Central memory CD8-positive, alpha-beta T cell (primary cell): ENCODE data around the gene FAM171A1.
"Not testable (repeated sequence)": the region's sequence is repeated elsewhere in the genome, so short reads cannot be mapped to it uniquely, and the experiment has no call there.

Experiments used
- ATAC-seq: fragments of 150-1000 bp; cut with Tn5 transposase; replicated peaks from 2 replicates; pipeline ENCODE4 v1.10.0; 2022; ENCODE audit warnings: mild to moderate bottlenecking, moderate FRiP score, moderate number of reproducible peaks; ENCODE audit not compliant: poor library complexity, severe bottlenecking; ENCODE audit errors: extremely low read depth
- DNase-seq, 2 donors: peaks; one replicate each; pipeline ENCODE4 v3.0.0; 2021; ENCODE audit warnings: low spot score in 2 of 2
- H3K27ac Mint-ChIP-seq: one replicate; pipeline ENCODE4 v1.8.0; 2022; ENCODE audit warnings: low read depth, mild to moderate bottlenecking, moderate library complexity, mixed read lengths
- H3K27me3 Mint-ChIP-seq: one replicate; pipeline ENCODE4 v1.8.0; 2022; ENCODE audit warnings: mixed read lengths
- H3K36me3 Mint-ChIP-seq: one replicate; pipeline ENCODE4 v1.8.0; 2022; ENCODE audit warnings: mild to moderate bottlenecking, moderate library complexity, mixed read lengths; ENCODE audit not compliant: insufficient read depth
- H3K4me1 Mint-ChIP-seq: one replicate; pipeline ENCODE4 v1.8.0; 2022; ENCODE audit warnings: mixed read lengths
- H3K4me3 Mint-ChIP-seq: one replicate; pipeline ENCODE4 v1.8.0; 2022; ENCODE audit warnings: mild to moderate bottlenecking, moderate library complexity, mixed read lengths
- H3K9me3 Mint-ChIP-seq: one replicate; pipeline ENCODE4 v1.8.0; 2022; ENCODE audit warnings: mixed read lengths

Gene FAM171A1

DNA sequence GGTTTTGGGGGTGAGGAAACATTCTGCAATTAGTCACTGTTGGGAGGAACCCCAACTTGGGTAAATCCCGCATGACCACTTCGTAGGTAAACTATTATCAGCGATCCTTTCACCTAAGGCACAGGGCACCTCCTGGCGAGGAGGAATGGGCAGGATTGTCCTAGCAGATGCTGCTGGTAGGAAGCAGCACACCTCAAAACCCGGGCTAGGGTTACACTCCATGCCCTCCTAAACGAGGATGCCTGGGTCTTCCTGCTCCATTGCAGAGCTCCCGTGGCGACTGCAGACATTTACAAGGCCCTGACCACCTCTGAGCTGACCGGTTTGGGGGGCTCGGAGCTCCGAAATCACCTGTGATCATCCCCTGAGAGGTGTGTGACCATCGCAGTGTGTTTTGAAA lies 92.3 kb downstream of the FAM171A1 start:
- Mint-ChIP-seq H3K36me3 (no peaks in the 10 kb centered on the region), H3K9me3 (no peaks in the 10 kb centered on the region), H3K27me3 (peaks cover 18% of the 10 kb centered on the region), H3K4me3 (no peak overlapping the region), H3K27ac (no peak overlapping the region), H3K4me1 (no peaks in the 10 kb centered on the region)
- ATAC-seq, result no peak
- no peak for DNase-seq

DNA sequence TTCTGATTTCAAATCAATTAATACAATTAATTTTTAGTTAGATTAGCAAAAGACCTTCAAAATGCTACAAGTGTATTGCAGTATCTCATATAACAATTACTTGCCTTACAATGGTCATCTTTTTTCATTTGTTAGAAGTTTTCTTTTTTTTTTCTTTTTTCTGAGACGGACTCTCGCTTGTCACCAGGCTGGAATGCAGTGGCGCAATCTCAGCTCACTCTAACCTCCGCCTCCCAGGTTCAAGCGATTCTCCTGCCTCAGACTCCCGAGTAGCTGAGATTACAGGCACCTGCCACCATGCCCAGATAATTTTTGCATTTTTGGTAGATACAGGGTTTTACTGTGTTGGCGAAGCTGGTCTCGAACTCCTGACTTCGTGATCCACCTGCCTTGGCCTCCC lies 95.0 kb downstream of the FAM171A1 start:
- H3K36me3 Mint-ChIP-seq, ATAC-seq, H3K27ac Mint-ChIP-seq, H3K4me1 Mint-ChIP-seq, H3K4me3 Mint-ChIP-seq, DNase-seq, H3K9me3 Mint-ChIP-seq: not testable (repeated sequence)
- H3K27me3 Mint-ChIP-seq, result peaks cover 35% of the 10 kb centered on the region

- not testable (repeated sequence) for H3K27ac Mint-ChIP-seq, ATAC-seq, H3K36me3 Mint-ChIP-seq, H3K4me3 Mint-ChIP-seq, H3K4me1 Mint-ChIP-seq, H3K9me3 Mint-ChIP-seq, DNase-seq
- H3K27me3 Mint-ChIP-seq, result peaks cover 45% of the 10 kb centered on the region
Measured at GRCh38 chr10:15269838-15270237, 101.3 kb downstream of the FAM171A1 start.

DNA sequence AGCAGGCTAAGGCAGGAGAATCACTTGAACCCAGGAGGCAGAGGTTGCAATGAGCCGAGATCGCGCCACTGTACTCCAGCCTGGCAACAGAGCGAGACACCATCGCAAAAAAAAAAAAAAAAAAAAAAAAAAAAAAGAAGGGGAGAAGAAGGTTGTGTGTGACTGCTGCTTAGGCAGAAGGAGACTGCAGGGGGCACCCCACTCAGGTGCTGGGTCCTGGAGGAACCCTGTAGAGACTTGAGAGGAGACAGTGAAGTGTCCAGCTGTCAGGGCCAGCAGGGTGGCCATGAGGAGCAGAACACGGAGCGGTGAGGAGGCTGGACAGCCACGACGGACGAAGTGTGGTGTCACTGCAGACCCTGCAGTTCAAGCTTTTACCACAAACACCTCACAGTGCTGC lies 103.6 kb downstream of the FAM171A1 start:
- no peak for ATAC-seq
- peaks cover 2% of the 10 kb centered on the region for H3K36me3 Mint-ChIP-seq
- no peaks in the 10 kb centered on the region for H3K4me1 Mint-ChIP-seq
- H3K4me3 Mint-ChIP-seq, result no peak overlapping the region
- H3K27ac Mint-ChIP-seq, result no peak overlapping the region
- H3K9me3 Mint-ChIP-seq, result peaks cover 6% of the 10 kb centered on the region
- DNase-seq, result no peak
- peaks cover 25% of the 10 kb centered on the region for H3K27me3 Mint-ChIP-seq

DNA sequence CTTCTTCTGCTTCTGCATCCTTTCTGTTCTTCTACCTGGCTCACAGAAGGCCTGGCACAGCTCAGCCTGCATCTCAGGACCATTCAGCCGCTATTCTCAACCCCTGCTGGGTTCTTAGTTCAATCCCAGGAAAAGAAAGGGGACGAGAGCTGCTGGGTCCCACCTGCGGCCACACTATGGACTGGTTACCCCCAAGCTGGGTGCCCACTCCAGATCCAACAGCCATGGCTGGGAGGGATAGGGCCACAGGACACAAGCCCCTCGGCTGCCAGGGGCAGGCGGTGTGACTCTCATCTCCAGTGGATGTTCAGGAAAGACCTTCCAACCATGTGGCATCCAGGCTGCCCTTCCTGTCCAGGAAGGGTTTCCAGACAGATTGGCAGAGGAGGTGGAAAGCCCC lies 105.0 kb downstream of the FAM171A1 start:
- Mint-ChIP-seq H3K4me1 (no peaks in the 10 kb centered on the region), H3K4me3 (no peak overlapping the region), H3K27me3 (peaks cover 19% of the 10 kb centered on the region), H3K9me3 (peaks cover 6% of the 10 kb centered on the region), H3K36me3 (peaks cover 2% of the 10 kb centered on the region), H3K27ac (no peak overlapping the region)
- ATAC-seq (no peak), DNase-seq (no peak)

DNA sequence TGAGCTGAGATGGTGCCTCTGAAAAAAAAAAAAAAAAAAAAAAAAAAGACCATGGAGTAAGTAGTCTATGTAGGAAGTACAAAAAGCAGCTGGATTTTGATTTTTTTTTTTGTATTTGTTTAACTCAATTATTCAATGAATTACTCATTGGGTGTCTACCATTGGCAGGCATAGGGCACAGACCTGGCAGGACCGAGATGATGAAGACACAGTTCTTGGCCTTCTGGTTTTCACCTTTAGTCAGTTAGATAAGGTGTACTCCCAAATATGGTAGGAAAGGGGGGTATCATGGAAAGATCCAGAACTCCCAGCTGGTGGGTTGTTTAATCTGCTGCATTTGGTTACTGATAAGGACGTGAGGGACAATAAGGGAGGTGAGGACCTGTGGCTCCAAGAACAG lies 105.5 kb downstream of the FAM171A1 start:
- H3K27me3 Mint-ChIP-seq, result peaks cover 19% of the 10 kb centered on the region
- peaks cover 6% of the 10 kb centered on the region for H3K9me3 Mint-ChIP-seq
- no peak for DNase-seq
- ATAC-seq, result no peak
- H3K27ac Mint-ChIP-seq, result no peak overlapping the region
- H3K4me1 Mint-ChIP-seq, result no peaks in the 10 kb centered on the region
- H3K36me3 Mint-ChIP-seq, result peaks cover 2% of the 10 kb centered on the region
- H3K4me3 Mint-ChIP-seq, result no peak overlapping the region

DNA sequence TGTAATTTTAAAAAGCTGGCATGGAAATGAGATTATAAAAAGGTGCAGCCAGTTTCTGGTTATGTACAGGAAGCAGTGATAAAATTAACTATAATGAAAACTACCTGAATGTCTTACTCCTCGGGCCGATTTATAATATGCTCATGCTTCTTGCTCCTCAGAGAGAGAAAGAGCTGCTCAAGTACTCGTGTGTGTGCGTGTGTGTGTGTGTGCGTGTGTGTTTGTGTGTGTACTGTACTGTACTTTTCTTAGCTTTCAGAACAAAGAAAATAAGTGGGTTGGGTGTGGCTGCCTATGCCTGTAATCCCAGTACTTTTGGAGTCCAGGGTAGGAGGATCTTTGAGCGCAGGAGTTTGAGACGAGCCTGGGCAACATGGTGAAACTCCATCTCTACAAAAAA lies 106.0 kb downstream of the FAM171A1 start:
- Mint-ChIP-seq H3K4me3 (no peak overlapping the region), H3K4me1 (no peaks in the 10 kb centered on the region)

DNA sequence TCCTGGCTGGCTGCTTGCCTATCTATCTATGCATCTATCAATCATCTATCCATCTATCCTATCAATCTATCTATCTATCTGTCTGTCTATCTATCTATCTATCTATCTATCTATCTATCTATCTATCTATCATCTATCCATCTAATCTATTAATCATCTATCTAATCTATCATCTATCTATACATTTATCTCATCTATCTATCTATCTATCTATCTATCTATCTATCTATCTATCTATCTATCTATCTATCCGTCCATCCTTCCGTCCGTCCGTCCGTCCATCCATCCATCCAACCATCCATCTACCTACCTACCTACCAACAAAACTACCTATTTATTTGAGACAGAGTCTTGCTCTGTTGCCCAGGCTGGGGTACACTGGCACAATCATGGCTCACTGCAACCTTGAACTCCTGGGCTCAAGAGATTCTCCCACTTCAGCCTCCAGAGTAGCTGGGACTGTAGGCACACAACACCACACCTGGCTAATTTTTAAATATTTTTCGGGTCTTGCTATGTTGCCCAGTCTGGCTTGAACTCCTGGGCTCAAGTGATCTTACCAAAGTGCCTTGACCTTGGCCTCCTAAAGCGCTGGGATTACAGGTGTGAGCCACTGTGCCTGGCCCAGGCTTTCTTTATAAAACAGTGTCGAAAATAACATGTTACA lies 107.3 kb downstream of the FAM171A1 start:
- peaks cover 12% of the 10 kb centered on the region for H3K27me3 Mint-ChIP-seq
- no peaks in the 10 kb centered on the region for H3K4me1 Mint-ChIP-seq
- no peaks in the 10 kb centered on the region for H3K9me3 Mint-ChIP-seq

More for the DNA sequence above, 106.0 kb downstream of the FAM171A1 start:
- Mint-ChIP-seq H3K27me3 (peaks cover 19% of the 10 kb centered on the region), H3K36me3 (peaks cover 2% of the 10 kb centered on the region), H3K9me3 (peaks cover 6% of the 10 kb centered on the region), H3K27ac (no peak overlapping the region)
- DNase-seq, result no peak
- ATAC-seq, result no peak

GRCh38 chr10:15262036-15262713 lies 108.9 kb downstream of the FAM171A1 start:
- ATAC-seq, result no peak
- H3K36me3 Mint-ChIP-seq, result peaks cover 2% of the 10 kb centered on the region
- no peak for DNase-seq
- peaks cover under 1% of the 10 kb centered on the region for H3K27me3 Mint-ChIP-seq
- no peaks in the 10 kb centered on the region for H3K9me3 Mint-ChIP-seq
- H3K27ac Mint-ChIP-seq, result no peak overlapping the region
- H3K4me3 Mint-ChIP-seq, result no peak overlapping the region
- H3K4me1 Mint-ChIP-seq, result no peaks in the 10 kb centered on the region

More for the DNA sequence above, 107.3 kb downstream of the FAM171A1 start:
- no peak overlapping the region for H3K27ac Mint-ChIP-seq
- DNase-seq, result no peak
- H3K36me3 Mint-ChIP-seq, result peaks cover 2% of the 10 kb centered on the region
- H3K4me3 Mint-ChIP-seq, result no peak overlapping the region
- ATAC-seq, result no peak

DNA sequence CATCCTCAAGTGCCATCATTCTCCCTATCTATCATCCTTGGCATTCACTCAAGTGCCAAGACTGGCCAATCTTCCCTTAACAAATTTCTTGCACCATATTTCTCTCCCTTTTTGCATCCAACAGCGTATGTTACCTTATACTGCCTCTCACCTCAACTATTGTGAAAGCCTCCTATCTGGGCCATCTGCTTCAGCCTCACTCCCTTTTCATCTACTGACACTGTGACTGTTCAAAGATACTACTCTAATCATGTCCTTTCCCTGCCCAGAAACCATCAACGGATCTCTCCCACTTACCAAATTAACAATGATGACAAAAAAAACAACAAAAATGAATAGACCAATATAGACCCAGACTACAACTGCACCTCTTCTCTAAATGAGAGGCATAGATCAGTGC lies 112.0 kb downstream of the FAM171A1 start:
- Mint-ChIP-seq H3K4me1 (peaks cover 8% of the 10 kb centered on the region), H3K9me3 (no peaks in the 10 kb centered on the region), H3K4me3 (no peak overlapping the region), H3K36me3 (no peaks in the 10 kb centered on the region), H3K27ac (no peak overlapping the region), H3K27me3 (peaks cover 8% of the 10 kb centered on the region)
- ATAC-seq (no peak), DNase-seq (no peak)

- H3K36me3 Mint-ChIP-seq, result no peaks in the 10 kb centered on the region
- H3K27me3 Mint-ChIP-seq, result peaks cover 8% of the 10 kb centered on the region
- H3K4me3 Mint-ChIP-seq, result no peak overlapping the region
- no peaks in the 10 kb centered on the region for H3K9me3 Mint-ChIP-seq
- DNase-seq (no peak), ATAC-seq (no peak)
- no peak overlapping the region for H3K27ac Mint-ChIP-seq
- H3K4me1 Mint-ChIP-seq, result peaks cover 16% of the 10 kb centered on the region
Measured at GRCh38 chr10:15258255-15258654, 112.8 kb downstream of the FAM171A1 start.

DNA sequence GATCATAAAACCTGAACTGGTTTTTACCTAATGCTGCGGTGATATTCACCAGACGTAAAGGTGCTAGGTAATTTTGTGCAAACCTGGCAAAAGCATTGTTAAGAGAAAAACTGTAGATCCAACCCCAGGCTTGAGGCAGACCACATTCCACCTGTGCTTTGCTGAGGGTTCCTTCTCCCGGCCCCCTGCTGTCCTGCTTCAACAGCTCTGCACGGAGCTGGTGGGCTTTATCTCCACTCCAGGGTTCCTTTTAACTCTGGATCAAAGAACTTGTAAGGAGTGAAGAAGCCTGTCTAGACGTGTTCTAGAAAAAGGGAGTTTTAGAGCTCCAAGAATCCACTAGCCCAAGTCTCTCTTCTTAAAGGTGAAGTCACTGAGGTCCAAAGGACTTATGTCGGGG lies 115.1 kb downstream of the FAM171A1 start:
- peaks cover 8% of the 10 kb centered on the region for H3K27me3 Mint-ChIP-seq
- no peaks in the 10 kb centered on the region for H3K36me3 Mint-ChIP-seq
- no peak overlapping the region for H3K4me3 Mint-ChIP-seq
- no peak for DNase-seq
- no peak overlapping the region for H3K27ac Mint-ChIP-seq
- peaks cover 20% of the 10 kb centered on the region for H3K4me1 Mint-ChIP-seq
- H3K9me3 Mint-ChIP-seq, result no peaks in the 10 kb centered on the region
- ATAC-seq, result no peak
